Raji (cell line): ENCODE data around the gene ATP1B4.

Source experiments
- POLR2A ChIP-seq: IDR thresholded peaks from 2 replicates; pipeline ENCODE4 v1.6.1; 2011; ENCODE audit warnings: low read depth, low read length, control low read depth; ENCODE audit not compliant: insufficient read depth

The ATP1B4 gene

DNA sequence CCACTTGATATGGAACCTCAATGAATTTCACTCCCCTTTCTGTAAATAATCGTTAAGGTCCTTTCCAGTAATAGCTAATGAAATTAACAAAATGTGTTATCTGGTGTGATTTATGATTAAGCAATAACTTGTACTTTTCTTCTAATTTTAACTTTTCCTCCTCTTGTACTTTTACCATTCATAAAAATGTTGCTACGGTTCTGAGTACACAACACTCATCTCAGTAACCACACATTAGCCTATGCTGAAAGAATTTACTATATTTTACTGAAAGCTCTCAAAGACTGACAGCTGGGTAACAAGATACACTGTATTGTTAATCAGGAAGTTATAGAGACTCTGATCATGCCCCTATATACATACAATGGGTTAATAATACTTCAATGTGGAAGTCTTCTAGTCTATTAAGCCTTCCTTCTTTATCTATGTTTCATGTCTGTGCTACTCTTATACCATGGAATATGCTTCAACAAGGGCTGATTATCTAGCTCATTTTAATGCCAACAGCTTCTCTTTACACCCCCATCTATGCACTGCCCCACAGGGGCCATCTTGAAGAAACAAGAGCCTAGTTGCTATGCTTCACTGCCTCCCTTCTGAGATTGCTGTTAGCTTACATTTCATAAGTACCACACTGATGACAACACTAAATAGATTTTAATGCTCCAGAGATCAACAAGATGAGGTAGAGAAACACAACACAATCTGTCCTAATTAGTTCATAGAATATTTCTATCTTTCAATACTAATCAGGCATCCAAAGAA lies 68.1 kb downstream of the ATP1B4 start:
- no peak for TF ChIP-seq POLR2A
